Measurements from ENCODE around the gene DHDDS.
"Not testable (repeated sequence)": the region's sequence is repeated elsewhere in the genome, so short reads cannot be mapped to it uniquely, and the experiment has no call there.

DHDDS gene, protein sequence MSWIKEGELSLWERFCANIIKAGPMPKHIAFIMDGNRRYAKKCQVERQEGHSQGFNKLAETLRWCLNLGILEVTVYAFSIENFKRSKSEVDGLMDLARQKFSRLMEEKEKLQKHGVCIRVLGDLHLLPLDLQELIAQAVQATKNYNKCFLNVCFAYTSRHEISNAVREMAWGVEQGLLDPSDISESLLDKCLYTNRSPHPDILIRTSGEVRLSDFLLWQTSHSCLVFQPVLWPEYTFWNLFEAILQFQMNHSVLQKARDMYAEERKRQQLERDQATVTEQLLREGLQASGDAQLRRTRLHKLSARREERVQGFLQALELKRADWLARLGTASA

DNA sequence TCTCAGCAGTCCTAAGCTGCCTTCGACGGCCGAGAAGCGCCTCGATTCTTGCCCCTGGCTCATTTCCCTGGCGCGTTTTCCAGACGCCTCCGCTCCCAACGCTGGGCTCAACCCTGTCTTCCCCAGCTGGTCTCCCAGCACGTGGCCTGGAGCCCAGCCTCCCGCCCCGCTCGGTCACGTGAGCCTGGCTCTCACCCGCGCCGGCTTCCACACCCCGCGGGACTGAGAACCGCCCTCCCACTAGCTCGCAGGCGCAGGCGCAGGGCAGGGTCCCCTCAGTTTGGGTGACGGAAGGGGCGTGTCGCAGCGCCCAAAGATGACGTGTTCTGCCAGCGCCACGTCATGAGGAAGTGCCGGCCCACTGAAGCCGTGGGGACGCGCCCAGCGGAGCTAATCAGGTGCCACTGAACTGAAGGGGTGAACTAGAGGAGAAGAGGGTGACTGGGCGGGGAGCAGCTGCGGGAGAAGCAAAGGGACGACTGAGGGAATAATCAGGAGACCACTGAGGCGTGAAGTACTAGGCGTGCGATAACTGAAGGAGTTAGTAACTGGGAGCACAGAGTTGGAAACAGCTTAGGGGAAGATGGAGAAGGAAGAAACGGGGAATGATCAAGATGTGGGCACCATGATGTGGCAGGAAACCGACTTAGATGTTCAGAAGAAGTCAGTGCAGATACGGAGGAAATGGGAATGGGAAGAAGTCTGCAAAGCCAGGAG lies at the start of gene DHDDS:
TSS of gene DHDDS (plus strand) at position 343 of the 717 bp plus-strand sequence. CDS start 625 bp downstream, outside the sequence.
- peak; percentile 97 for DNase-seq

DNA sequence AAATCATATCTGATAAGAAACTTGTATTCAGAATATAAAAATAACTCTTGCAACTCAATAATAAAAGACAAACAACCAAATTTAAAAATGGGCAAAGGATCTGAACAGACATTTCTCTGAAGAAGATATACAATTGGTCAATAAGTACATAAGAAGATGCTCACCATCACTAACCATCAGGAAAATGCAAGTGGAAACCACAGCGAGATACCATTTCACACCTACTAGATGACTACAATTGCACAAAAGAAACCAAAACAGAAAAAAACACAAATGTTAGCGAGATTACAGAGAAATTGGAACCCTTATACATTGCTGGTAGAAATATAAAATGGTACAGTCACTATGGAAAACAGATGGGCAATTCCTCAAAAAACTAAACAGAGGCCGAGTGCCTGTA lies 48.0 kb upstream of the DHDDS start:
- DNase-seq, result no peak

DNA sequence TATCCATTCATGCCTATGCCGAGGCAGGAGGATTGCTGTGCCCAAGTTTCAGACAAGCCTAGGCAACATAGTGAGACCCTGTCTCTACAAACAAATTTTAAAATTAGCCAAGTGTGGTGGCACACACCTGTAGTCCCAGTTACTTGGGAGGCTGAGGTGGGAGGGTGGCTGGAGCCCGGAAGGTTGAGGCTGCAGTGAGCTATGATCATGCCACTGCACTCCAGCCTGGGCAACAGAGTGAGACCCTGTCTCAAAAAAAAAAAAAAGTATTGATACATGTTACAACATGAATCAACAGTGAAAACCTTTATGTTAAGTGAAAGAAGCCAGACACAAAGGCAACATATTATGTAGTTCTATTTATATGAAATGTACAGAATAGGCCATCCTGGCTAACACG lies 47.1 kb upstream of the DHDDS start:
- DNase-seq, result not testable (repeated sequence)

DNA sequence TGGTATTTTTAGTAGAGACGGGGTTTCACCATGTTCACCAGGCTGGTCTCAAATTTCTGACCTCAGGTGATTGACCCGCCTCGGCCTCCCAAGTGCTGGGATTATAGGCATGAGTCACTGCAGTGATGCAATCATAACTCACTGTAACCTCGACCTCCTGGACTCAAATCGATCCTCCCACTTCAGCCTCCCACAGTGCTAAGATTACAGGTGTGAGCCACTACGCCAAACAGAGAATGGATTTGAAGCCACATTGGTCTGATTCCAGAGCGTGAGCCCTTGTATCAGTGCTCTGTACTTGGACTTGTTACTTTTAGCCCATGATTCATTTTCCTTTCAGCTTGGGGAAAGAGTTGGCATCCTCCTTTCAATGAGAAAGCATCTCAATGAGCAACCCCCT lies 44.7 kb upstream of the DHDDS start:
- DNase-seq, result no peak

DNA sequence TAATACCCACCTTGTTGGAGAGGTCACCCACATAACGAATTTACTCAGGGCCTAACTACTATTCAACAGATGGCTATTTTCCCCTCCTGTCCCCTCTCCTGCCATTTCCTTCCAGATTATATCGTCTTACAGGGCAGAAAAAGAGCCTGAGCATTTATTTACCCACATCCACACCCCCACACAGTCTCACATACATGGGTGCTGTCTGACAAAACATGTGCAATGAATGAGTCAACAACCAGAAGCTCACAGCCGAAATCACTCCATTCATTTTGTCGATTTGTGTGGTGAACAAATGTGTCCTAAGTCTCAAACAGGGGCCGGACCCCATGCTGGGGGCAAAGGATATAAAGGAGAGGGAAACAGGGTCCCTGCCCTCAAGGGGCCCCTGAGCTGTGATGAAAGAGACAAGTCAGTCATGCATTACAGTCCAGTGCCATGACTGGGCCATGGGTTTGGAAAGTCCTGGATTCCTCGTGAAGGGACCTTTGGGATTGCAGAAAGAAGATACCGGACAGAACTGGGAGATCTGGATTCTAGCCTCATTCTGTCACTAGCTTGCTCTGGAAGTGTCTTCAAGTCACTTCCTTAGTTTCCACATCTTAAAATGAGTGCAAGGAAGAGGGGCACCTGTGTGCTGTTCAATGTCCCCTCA lies 43.2 kb upstream of the DHDDS start:
- DNase-seq, result no peak

DNA sequence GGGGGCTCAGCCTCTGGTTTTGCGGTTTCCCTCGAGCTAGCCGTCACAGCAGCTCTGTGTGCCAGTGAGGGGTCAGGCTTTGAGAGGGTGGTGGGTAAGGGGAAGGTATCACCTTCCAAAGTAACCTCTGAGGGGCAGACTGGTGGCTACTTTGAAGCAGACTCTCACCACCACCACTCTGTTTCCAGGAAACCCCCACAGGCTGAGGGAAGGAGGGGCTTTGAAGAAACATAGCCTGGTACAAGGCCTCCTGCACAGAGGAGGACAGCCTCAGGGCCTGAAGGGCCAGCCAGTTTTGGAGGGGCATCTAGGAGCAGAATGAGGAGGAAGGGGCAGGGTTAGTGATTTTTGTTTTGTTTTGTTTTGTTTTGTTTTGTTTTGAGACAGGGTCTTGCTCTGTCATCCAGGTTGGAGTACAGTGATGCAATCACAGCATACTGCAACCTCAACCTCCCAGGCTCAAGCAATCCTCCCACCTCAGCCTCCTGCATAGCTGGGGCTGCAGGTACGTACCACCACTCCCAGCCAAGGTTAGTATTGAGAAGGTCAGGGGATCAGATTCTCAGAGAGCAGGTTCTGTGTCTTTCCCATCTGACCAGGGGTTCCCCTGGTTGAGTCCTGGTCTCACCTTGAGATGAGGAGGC lies 42.4 kb upstream of the DHDDS start:
- DNase-seq, result no peak

DNA sequence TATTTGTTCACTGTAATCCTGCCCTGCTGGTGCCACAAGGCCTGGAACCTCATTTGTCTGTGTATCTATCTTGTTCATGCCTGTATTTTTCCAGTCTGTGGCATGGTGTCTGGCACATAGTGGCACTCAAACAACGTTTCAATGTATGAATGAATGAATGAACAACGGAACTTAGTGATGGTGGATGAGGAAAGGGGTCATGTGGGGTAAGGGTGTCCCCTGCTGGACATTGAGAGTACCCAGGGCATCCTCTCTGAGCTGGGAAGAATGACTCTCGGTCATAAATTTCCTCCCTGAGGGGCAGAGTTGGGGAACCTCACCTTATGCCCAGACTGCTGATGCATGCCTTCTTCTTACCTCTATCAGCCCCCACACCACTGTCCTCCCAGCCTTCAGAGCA lies 40.7 kb upstream of the DHDDS start:
- DNase-seq, result peak; percentile 42

DNA sequence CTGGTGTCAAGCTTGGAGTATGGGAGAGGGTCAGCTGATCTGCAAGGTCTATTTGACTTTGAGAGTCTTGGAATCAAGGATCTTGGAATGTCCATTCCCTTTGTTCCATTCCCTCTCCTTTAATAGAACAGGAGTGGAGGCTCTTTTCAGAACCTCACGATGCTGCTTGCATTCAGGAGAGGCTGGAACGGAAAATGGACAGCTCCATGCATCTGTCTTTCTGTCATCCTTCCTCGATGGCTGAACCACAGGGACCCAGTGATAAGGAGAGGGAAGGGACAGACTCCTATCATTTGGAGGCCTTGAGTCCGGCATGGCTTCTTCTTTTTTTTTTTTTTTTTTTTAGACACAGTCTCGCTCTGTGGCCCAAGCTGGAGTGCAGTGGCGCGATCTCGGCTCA lies 36.4 kb upstream of the DHDDS start:
- no peak for DNase-seq

DNA sequence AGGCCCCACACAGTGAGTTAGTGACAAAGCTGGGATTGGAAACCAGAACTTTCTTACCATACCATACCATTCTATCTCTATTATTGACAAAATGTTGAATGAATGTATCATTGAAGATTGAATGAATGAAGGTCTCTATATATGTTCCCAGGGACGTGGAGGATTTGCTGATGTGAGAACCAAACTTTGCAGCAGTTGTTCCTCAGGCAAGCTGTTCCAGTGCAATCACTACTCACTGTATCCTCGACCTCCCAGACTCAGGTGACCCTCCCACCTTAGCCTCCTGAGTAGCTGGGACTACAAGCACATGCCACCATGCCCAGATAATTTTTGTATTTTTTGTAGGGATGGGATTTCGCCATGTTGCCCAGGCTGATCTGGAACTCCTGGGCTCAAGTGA lies 33.1 kb upstream of the DHDDS start:
- no peak for DNase-seq

DNA sequence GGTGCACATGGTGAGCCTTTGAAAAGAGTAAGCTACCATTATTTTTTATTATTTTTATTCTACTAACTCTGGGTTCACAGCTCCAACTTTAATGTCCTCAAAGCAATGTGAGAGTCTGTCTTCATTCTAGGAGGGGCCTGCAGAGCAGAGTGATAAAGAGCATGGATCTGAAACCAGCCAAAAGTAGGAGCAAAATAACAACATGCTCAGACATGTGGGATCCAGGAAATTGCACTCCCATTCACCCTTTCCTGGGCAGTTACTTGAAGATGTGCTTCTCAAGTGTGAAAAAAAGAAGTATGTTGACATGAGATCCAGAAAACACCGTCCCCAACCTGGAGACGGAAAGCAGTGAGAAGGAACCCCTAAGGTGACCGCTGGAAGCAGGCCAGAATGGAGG lies 30.2 kb upstream of the DHDDS start:
- DNase-seq, result no peak

DNA sequence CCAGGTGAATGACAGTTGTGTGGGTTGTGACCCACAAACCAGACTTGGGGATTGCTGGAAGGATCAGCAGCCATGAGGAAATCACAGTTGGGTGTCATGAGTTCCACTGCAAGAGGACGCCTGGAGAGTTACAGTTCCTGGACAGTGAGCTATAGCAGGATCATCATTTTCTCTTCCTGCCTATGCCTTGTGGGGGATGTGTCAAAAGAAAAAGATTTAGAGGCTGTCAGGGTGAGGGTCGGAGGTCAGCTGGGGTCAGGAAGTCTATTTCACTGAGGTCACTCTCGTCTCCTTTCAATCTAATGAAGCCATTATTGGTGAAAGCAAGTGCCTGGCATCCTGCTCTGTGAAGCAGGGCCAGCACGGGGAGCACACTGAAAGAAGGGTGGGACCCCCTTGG lies 28.5 kb upstream of the DHDDS start:
- no peak for DNase-seq

DNA sequence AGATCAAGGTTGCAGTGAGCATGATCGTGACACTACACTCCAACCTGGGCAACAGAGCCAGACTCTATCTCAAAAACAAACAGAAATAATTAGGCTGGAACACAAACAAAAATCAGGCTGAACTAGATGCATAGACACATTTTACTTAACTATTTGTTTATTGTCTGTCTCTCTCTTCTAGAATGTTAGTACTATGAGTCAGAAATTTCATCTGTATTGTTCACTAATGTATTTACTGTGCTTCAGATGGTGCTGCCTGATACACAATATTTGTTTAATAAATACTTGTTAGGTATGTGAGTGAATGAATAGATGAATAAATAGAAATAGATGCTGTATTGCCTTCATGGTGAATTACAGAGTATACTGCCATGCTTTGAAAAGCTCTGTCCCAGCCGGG lies 27.5 kb upstream of the DHDDS start:
- no peak for DNase-seq

DNA sequence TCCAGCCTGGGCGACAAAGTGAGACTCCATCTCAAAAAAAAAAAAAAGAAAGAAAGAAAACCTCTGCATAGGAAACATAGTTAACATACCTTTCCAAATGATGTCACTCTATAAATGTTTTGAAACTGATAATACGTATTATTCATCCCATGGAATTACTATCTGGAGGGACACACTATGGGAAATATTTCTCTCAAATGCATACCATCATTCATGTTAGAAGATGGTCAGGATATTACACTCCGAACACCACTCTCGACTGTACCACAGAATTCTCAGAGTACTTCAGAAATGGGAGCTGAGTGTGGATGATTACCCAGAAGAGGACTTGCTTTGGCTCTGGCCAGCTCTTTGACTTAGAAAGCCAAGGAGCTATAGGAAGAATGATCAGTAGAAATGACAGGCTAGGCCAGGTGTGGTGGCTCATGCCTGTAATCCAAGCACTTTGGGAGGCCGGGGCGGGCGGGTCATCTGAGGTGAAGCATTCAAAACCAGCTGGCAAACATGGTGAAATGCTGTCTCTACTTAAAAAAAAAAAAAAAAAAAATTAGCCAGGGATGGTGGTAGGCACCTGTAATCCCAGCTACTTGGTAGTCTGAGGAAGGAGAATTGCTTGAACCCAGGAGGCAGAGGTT lies 26.7 kb upstream of the DHDDS start:
- no peak for DNase-seq

DNA sequence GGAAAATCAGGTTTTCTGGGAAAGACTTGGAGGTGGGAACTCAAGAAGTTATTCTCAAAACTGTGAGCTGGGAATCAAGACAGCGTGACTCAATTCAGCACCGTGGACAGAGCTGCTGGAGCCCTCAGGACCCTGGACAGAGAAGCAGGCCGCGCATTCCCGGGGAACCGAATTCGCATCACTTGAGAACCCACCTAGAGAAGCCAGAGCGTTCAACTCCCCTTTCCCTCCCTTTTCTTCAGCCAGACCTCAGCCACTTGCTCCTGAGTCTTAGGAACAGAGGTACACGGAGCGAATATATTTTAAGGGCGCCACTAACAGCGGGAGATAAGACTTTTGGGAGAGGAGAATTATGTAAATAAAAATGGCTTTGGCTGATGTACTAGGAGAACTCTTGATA lies 23.5 kb upstream of the DHDDS start:
- peak; percentile 60 for DNase-seq

DNA sequence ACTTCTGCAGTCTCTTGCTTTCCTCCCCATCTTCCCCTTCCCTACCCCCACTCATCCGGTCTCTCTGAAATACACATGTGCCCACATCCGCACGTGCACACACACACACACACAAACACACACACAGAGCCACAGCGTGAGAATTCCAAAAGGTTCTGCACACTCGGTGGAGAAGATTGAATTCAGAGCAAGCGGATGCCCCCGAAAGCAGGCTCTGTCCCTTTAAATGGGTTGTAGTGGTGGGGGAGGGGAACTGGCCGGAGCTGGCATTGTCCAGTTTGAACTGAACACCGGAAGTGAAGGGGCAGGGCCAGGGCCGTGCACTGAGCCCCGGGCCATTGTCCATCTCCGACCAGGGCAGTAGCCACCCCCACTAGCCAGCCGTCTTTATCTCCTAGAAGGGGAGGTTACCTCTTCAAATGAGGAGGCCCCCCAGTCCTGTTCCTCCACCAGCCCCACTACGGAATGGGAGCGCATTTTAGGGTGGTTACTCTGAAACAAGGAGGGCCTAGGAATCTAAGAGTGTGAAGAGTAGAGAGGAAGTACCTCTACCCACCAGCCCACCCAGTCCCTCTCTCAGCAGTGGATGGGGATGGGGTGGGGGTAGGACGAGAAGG lies 22.8 kb upstream of the DHDDS start:
- no peak for DNase-seq

DNA sequence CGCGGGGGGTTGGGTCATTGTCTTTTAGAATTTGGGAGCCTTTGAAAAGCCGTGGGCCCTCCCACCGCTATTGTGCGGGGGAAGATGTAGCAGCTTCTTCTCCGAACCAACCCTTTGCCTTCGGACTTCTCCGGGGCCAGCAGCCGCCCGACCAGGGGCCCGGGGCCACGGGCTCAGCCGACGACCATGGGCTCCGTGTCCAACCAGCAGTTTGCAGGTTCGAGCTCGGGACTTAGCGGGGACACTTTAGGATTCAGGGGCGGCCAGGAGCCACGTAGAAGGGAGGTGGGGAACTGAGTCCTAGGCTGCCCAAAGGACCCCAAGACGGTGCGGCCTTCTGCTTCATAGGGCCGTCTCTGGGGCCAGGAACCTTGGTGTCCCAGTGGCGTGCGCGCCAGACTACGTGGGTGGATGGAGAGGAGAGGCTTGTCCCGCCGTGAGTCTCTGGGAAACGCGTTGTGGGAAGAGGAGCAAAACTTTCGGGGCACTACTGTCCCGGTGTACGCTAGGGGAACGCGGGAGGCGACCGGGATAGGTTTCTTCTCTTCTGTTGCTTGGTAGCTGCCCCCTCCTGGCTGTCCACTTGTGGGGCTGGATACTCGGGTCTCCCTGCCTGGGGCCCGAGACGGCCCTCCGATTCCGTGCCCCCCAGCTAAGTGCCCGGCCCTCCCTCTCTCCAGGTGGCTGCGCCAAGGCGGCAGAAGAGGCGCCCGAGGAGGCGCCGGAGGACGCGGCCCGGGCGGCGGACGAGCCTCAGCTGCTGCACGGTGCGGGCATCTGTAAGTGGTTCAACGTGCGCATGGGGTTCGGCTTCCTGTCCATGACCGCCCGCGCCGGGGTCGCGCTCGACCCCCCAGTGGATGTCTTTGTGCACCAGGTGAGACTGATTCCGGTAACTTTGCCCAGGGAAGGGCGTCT lies 21.2 kb upstream of the DHDDS start, which contains the start of gene LIN28A:
TSS of gene LIN28A (plus strand) at position 112 of the 918 bp plus-strand sequence. CDS start at position 187, 75 bp downstream.
- no peak for DNase-seq

DNA sequence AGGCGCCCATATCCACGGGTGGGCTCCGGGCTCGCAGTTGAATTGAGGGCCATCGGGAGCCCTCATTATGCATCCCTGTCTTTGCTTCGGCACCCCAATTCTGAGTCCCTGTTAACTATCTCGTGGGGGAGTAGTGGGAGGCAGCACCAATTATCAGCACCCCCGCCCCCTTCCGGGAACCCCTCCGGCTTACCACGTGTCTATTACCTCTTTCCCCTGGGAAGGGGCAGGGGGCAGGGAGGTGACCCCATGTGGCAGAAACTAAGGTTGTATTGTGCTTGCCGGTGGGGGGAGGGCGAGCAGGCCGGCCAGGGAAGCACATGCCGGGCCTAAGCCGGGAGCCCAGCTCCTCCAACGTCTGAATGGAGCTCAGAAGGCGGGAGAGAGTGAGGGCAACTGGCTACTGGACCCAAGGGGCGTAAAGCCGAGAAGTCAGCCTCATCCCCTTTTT lies 20.5 kb upstream of the DHDDS start:
- no peak for DNase-seq

DNA sequence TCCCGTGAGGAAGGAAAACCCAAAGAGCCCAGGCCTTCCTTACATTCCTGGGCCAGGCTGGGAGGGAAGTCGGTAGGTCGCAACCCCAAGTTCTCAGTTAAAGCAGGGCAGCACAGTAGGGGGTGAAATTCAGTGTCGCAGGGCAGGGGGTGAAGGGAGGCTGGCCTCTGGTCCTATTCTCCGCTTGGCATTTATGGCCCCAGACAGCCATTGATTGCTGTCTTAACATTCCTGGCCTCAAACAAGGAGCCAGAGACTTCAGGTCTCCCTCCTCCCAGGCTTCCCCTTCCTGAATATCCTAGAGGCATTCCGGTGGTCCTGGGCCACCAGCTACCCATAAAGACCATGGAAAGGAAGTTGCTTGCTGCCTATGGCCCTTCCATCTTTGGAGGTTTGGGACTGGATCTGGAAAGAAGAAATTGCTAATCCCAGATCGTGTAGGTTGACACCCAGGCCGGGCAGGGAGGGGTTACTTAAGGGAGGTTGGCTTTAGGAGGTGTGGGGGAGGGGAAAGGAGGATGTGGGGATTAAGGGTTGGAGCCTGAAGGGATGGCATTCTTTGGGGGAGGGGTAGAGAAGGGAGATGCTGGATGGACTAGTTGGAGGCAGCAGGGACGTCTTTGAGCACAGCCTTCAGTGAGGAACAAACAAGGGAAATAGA lies 19.8 kb upstream of the DHDDS start:
- no peak for DNase-seq

DNA sequence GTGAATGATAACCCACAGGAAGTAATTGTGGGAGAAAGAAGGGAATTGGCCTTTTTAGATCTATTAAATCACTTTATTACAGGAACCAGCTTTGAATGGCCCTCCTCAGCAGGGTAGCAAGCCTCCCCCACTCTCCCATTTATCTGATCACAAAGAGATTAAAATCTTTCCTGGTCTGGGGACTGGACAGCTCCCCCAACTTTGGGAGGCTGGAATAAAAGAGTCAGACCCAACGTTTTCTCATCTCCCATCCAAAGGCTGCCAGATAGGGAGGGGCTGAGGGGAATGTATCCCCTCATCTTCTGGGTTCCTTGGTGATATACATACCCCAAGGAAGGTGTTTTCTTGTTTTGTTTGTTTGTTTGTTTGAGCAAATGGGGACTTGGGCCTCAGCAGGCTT lies 19.1 kb upstream of the DHDDS start:
- no peak for DNase-seq

DNA sequence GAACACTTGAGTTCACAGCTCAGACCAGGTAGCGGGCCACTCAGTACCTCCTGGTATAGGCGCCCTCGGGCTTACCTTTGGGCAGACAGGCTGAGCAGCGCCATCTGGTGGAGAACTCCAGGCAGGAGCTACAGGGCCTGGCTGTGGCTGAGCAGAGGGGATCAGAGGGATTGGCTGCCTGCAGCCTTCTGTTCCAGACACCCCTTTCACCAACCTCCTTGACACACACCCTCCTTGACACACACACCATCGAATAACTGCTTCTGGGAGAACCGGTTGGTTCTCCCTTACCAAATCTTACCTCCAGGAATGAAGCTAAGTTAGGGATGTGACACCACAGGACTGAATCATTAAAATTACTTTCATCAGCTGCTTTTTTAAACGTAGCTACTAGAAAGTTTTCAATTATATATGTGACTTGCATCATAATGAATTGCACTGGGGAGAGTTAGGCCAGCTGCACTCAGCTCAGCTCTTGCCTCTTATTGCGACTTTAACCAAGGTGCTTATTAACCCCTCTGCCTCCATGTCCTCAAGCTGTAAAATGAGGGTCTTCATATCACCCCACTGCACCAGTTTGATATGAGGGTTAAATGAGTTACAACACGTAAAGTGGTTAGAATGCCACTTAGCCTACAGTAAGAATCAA lies 14.9 kb upstream of the DHDDS start:
- peak; percentile 77 for DNase-seq

Data from CD4-positive, alpha-beta T cell treated with Interferon gamma for 1 hour (primary cell).